Pancreas (tissue), 10 donors: ENCODE measurements around the gene NRSN2. TPM values are rescaled to one million over a fixed set of nuclear protein-coding genes. Genes with fewer than 3 reads are reported as not detected.

Experiments used
- ATAC-seq, 4 donors: fragments of 200-7000 bp; cut with Tn5 transposase; one replicate each; pipeline versions ENCODE4 v1.8.0 to v1.9.1; 2020; ENCODE audit warnings: mild to moderate bottlenecking in 4 of 4, moderate library complexity in 4 of 4
- DNase-seq, 6 donors: peaks; one replicate each; pipeline ENCODE4 v3.0.0-alpha.2; 2020
- FAIRE-seq: peaks from 2 replicates; lab custom pipeline; 2012; peaks lifted over from hg19 to GRCh38; lab: Jason Lieb, UNC
- H3K27ac ChIP-seq, 4 donors: fragments of 200-600 bp; sonication (generic); 1 replicate in 3 of 4; 2 replicates in 1 of 4; pipeline versions ENCODE4 v1.5.0 to v1.8.0; 2020
- H3K27me3 ChIP-seq, 4 donors: fragments of 200-600 bp; one replicate each; pipeline ENCODE4 v1.8.0; 2021
- H3K36me3 ChIP-seq, 3 donors: fragments of 200-600 bp; sonication (generic) in 1 of 3; one replicate each; pipeline versions ENCODE4 v1.5.0 to v1.8.0; 2020 to 2021
- H3K4me1 ChIP-seq, 3 donors: fragments of 200-600 bp; one replicate each; pipeline ENCODE4 v1.8.0; 2021
- H3K4me3 ChIP-seq, 4 donors: fragments of 200-600 bp; sonication (generic) in 2 of 4; one replicate each; pipeline versions ENCODE4 v1.5.0 to v1.8.0; 2020 to 2021
- H3K9me3 ChIP-seq, 4 donors: fragments of 200-600 bp; one replicate each; pipeline ENCODE4 v1.8.0; 2021
- CTCF ChIP-seq, 4 donors: fragments of 200-600 bp; sonication (generic) in 3 of 4; IDR thresholded peaks; one replicate each; pipeline versions ENCODE4 v1.5.0 to v1.8.0; 2021; ENCODE audit warnings: antibody characterized with exemption in 4 of 4
- WGBS, 2 donors: extraction: QIAGEN DNeasy Blood & Tissue Kit; methylation state at CpG; one replicate each; pipeline ENCODE4 v1.1.7; 2013; 5-methylcytosine and 5-hydroxymethylcytosine counted together
- intact Hi-C, 3 donors: fragments of 100-400 bp; cut with DNase I; formaldehyde crosslinking; loops; one replicate each; pipeline versions ENCODE4 v1.11.1 to v1.14.2; 2022
- polyA plus RNA-seq, 2 donors: library from polyadenylated mRNA; stranded (reverse); fragments of 200-250 nt; gene quantifications; one replicate each; pipeline ENCODE4 v1.2.3, GENCODE V29; 2013
- total RNA-seq, 6 donors: library from RNA; stranded (reverse); fragmentation: NEBNext Ultra II Directional in 4 of 6; extraction: Animal tissue kit (Norgen Biotek cat#: 25700) in 4 of 6; gene quantifications; one replicate each; pipeline versions ENCODE4 v1.2.1 to v1.2.4, GENCODE V29; 2021 to 2023
- donor health status: healthy with polysubstance abuse.
- donor health status: DM: no; HTN: no; CAD: no; lungs with moderate emphysema.
- donor health status: DM: no; HTN: no; CAD: no.
- donor health status: control.
- donor health status: control.
- donor health status: Bipolar disorder and iron deficiency.
- donor health status: DM: yes; HTN: yes; CAD: no.
- donor health status: DM: no; HTN: no; CAD: no.
- donor health status: DM: no; HTN: no; CAD: no.
- donor health status: DM: yes; HTN: yes; CAD: no.

NRSN2 gene
- total and polyA plus RNA-seq, 8 donors: 10.7 to 41.3 (median 18.2) TPM

GRCh38 chr20:362271-363254 lies 15.7 kb downstream of the NRSN2 start:
- Histone ChIP-seq H3K9me3 (no peaks in the 10 kb centered on the region), H3K27me3 (no peaks in the 10 kb centered on the region), H3K4me3 (no peak overlapping the region), H3K27ac (no peak overlapping the region), H3K36me3 (no peaks in the 10 kb centered on the region), H3K4me1 (peaks cover 0 to 6% (median 0%) of the 10 kb centered on the region in 3 donors)
- TF ChIP-seq CTCF (IDR thresholded peaks at IDR 0.05): peak in 3 of 4 donors; percentile 23 to 37 (median 36)
- intact Hi-C loops: loop anchor here in 1 of 3 donors (10.0 kb wide), 1 partner anchor 372 kb away; no protein-coding TSS in a partner anchor
- ATAC-seq (peak; percentile 80 to 94 (median 92)), DNase-seq (peak; percentile 87 to 98 (median 92)), FAIRE-seq (no peak)
- WGBS, 2 donors: 62 to 63% methylated on average over 13 of the region's 13 CpGs

GRCh38 chr20:363319-364078 lies 16.6 kb downstream of the NRSN2 start:
- no peaks in the 10 kb centered on the region for H3K9me3 ChIP-seq
- no peak for FAIRE-seq
- 87 to 92% methylated on average over 13 of the region's 13 CpGs for WGBS, 2 donors
- H3K27me3 ChIP-seq: no peaks in the 10 kb centered on the region
- no peaks in the 10 kb centered on the region for H3K36me3 ChIP-seq
- intact Hi-C loops: loop anchor here in 1 of 3 donors (10.0 kb wide), 1 partner anchor 371 kb away; no protein-coding TSS in a partner anchor
- ATAC-seq: no peak
- H3K4me3 ChIP-seq: no peak overlapping the region
- no peak overlapping the region for H3K27ac ChIP-seq
- peak in 1 of 6 donors; percentile 61 for DNase-seq
- TF ChIP-seq CTCF (IDR thresholded peaks at IDR 0.05): no peak
- peaks cover 0 to 6% (median 0%) of the 10 kb centered on the region in 3 donors for H3K4me1 ChIP-seq

- peak overlapping the region; percentile 22 to 67 (median 46) for H3K27ac ChIP-seq
- ATAC-seq: no peak
- TF ChIP-seq CTCF (IDR thresholded peaks at IDR 0.05): no peak
- FAIRE-seq: no peak
- intact Hi-C loops: loop anchor here in 1 of 3 donors (10.0 kb wide), 1 partner anchor 370 kb away; no protein-coding TSS in a partner anchor
- H3K4me3 ChIP-seq: no peak overlapping the region
- H3K36me3 ChIP-seq: no peaks in the 10 kb centered on the region
- WGBS, 2 donors: 79 to 82% methylated on average over 9 of the region's 9 CpGs
- H3K9me3 ChIP-seq: no peaks in the 10 kb centered on the region
- peaks cover 0 to 9% (median 4%) of the 10 kb centered on the region in 3 donors for H3K4me1 ChIP-seq
- no peak for DNase-seq
- H3K27me3 ChIP-seq: no peaks in the 10 kb centered on the region
Observed at GRCh38 chr20:364905-365794, 18.2 kb downstream of the NRSN2 start.

- 52 to 55% methylated on average over 7 of the region's 7 CpGs for WGBS, 2 donors
- H3K36me3 ChIP-seq: no peaks in the 10 kb centered on the region
- H3K9me3 ChIP-seq: no peaks in the 10 kb centered on the region
- no peaks in the 10 kb centered on the region for H3K27me3 ChIP-seq
- ATAC-seq (peak; percentile 8 to 53 (median 26)), DNase-seq (no peak), FAIRE-seq (no peak)
- intact Hi-C loops: loop anchor here in 1 of 3 donors (10.0 kb wide), 1 partner anchor 369 kb away; no protein-coding TSS in a partner anchor
- no peak overlapping the region for H3K4me3 ChIP-seq
- TF ChIP-seq CTCF (IDR thresholded peaks at IDR 0.05): no peak
- peak overlapping the region; percentile 13 to 67 (median 46) for H3K27ac ChIP-seq
- peaks cover 0 to 17% (median 10%) of the 10 kb centered on the region in 3 donors for H3K4me1 ChIP-seq
Observed at GRCh38 chr20:366041-366718, 19.3 kb downstream of the NRSN2 start.
